OCI-LY7 (cell line): ENCODE data around the gene PSMF1.

Source experiments
- CTCF ChIP-seq: fragments of 200-600 bp; sonication (generic); conservative IDR thresholded peaks from 2 replicates; pipeline ENCODE4 v1.5.1; 2014; ENCODE audit warnings: mild to moderate bottlenecking, antibody characterized with exemption, low read length, moderate library complexity, mixed read lengths
- EZH2phosphoT487 ChIP-seq: fragments of 200-600 bp; sonication (generic); IDR thresholded peaks from 2 replicates; pipeline ENCODE4 v1.6.1; 2018; ENCODE audit warnings: low read depth, borderline replicate concordance, mild to moderate bottlenecking, mixed run types, antibody characterized with exemption, low read length, moderate library complexity, mixed read lengths

- no peak for TF ChIP-seq CTCF
- no peak for TF ChIP-seq EZH2phosphoT487
These were observed 26.2 kb downstream of the PSMF1 start for GRCh38 chr20:1144401-1145172.
